Measurements from ENCODE around the gene DNAAF2.
"Not testable (repeated sequence)": the region's sequence is repeated elsewhere in the genome, so short reads cannot be mapped to it uniquely, and the experiment has no call there.

The DNAAF2 gene

GRCh38 chr14:49622022-49622607, 12.9 kb downstream of the DNAAF2 start:
- DNase-seq (ENCODE audit: low read depth in 2 of 2), result no peak

- peak in 1 of 2 experiments; percentile 21 for DNase-seq (ENCODE audit: low read depth in 2 of 2)
These were observed 13.7 kb downstream of the DNAAF2 start for GRCh38 chr14:49621114-49621881.

DNA sequence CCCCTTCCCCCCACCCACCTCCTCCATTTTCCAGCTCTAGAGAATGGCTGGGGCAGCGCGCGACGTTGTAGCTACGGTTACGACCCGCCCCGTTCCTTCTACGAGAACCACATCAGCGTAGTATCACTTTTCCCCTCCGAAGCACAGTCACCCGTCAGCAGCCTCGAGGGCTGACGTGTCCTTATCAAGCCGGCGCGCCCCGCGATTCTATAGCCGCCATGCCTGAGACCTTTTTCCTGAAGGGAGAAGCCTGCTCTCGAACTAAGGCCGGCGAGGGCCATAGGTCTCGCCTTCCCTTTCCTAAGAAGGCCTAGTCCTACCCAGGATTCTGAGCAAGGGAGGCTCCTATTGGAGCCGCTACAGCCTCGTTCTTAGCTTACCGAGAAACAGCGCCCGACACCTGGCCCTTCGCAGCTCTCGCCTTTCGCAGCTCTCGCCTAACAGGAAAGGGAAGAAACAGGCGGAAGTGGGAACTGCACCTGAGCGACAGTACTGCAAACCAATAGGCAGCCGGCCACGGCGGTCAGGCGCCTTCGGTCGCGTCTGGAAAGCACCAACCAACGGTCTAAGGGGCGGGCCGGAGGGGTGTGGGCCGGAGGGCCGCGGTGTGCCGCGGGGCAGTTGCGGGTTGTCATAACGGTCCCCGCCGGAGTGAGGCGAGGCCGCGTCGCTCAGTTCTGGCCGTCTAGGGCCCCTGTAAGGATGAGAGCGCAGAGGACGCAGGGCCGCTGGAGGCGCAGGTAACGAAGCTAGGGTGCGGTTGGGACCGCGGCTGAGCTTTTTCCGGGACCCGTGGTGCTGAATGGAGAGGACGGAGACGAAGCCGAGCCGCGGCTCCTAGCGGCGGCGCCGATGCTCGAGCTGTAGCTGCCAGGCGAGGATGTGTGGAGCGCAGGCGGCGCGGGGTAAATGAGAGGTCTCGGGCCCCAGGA, 14.6 kb downstream of the DNAAF2 start, which contains the start of the genes MGAT2 and RPL36AL:
Gene MGAT2 (plus strand): TSS at position 618 of the 932 bp plus-strand sequence. CDS start 470 bp downstream, outside the sequence.
Gene RPL36AL (minus strand): TSS at position 445 of the 932 bp plus-strand sequence. CDS start 1,522 bp downstream, outside the sequence.
- peak; percentile 96 to 97 for DNase-seq (ENCODE audit: low read depth in 2 of 2)

- DNase-seq (ENCODE audit: low read depth in 2 of 2), result no peak
These were observed 15.3 kb downstream of the DNAAF2 start for GRCh38 chr14:49619730-49620129.

GRCh38 chr14:49619273-49619672, 15.8 kb downstream of the DNAAF2 start:
- DNase-seq (ENCODE audit: low read depth in 2 of 2), result not testable (repeated sequence)

DNA sequence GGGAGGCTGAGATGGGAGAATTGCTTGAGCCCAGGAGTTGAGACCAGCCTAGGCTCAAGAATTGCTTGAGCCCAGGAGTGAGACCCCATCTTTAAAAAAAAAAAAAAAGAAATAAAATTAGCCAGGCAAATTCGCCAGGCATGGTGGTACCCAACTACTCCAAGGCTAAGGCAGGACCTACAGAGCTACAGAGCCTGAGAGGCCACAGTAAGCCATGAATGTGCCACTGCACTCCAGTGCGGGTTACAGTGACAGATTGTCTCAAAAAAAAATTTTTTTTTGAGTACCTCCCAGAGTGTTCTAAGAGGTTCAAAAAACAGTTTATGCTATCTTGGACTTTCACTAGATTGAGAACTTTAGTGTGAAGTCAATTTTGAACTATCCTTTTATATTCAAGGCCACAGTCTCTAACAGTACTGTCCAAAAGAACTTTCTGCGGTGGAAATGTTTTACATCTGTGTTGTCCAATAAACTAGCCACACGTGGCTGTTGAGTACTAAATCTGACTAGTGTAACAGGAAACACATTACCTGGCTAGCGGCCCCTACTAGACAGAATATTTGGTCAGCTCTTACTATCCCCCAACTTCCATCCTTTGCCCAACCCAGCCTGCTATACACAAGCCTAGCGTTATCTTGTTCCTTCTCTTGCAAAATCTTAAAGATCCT, 17.1 kb downstream of the DNAAF2 start:
- no peak for DNase-seq (ENCODE audit: low read depth in 2 of 2)

DNA sequence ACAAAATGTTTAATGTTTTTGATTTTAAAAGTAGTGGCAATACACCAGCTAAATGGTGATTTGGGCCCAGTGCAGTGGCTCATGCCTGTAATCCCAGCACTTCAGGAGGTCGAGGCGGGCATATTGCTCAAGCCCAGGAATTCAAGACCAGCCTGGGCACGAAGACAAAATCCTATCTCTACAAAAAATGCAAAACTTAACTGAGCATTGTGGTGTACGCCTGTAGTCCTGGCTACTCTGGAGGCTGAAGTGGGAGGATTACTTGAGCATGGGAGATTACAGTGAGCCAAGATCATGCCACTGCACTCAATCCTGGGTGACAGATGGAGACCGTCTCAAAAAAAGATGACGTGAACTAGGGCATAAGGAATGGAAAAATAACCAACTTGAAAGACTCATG, 19.3 kb downstream of the DNAAF2 start:
- DNase-seq (ENCODE audit: low read depth in 2 of 2), result no peak

GRCh38 chr14:49614196-49614595, 20.8 kb downstream of the DNAAF2 start:
- no peak for DNase-seq (ENCODE audit: low read depth in 2 of 2)

DNA sequence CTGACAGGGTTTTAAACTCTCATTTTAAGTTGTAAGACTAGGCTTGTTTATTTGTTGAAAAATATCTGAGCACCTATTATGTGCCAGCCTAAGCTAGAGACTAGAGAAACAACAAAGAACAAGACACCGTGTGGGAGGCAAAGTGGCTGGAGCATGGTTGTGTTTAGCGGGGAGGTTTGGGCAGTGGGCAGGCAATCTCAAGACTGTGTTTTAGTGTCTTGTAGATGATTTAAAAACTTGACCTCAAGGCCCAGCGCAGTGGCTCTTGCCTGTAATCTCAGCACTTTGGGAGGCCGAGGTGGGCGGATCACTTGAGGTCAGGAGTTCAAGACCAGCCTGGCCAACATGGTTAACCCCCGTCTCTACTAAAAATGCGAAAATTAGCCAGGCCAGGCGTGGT, 22.4 kb downstream of the DNAAF2 start:
- no peak for DNase-seq (ENCODE audit: low read depth in 2 of 2)

DNA sequence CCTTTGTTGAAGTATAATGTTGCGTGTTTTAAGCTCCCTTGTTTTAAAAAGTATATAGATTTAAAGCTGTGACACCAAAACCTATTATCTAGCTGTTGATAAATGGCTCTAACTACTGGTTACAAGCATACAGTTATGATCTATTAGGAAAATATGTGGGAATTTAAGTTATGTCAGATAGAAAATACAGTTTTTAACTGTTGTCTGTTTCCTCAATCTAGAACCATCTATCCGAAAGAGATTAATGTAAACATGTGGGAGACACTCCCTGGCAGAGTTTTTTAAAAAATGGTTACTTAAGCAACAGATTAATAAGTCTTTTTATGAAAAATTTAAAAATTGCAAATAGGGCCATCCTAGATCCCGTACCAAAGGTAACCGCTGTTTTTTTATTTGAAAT, 22.8 kb downstream of the DNAAF2 start:
- no peak for DNase-seq (ENCODE audit: low read depth in 2 of 2)

- DNase-seq (ENCODE audit: low read depth in 2 of 2), result no peak
These were observed 27.5 kb downstream of the DNAAF2 start for GRCh38 chr14:49607583-49607982.

- peak; percentile 53 to 57 for DNase-seq (ENCODE audit: low read depth in 2 of 2)
These were observed 36.4 kb downstream of the DNAAF2 start, which contains the start of gene LRR1 for GRCh38 chr14:49598485-49599300. TSS of gene LRR1 (plus strand) at chr14:49598940. CDS start at chr14:49599021, 81 bp downstream.

- DNase-seq (ENCODE audit: low read depth in 2 of 2), result no peak
These were observed 36.9 kb downstream of the DNAAF2 start for GRCh38 chr14:49598189-49598484.

- no peak for DNase-seq (ENCODE audit: low read depth in 2 of 2)
These were observed 40.5 kb downstream of the DNAAF2 start for GRCh38 chr14:49594347-49595091.

GRCh38 chr14:49593016-49593415, 42.0 kb downstream of the DNAAF2 start:
- DNase-seq (ENCODE audit: low read depth in 2 of 2), result peak; percentile 35 to 40

GRCh38 chr14:49589387-49589786, 45.7 kb downstream of the DNAAF2 start:
- no peak for DNase-seq (ENCODE audit: low read depth in 2 of 2)

DNA sequence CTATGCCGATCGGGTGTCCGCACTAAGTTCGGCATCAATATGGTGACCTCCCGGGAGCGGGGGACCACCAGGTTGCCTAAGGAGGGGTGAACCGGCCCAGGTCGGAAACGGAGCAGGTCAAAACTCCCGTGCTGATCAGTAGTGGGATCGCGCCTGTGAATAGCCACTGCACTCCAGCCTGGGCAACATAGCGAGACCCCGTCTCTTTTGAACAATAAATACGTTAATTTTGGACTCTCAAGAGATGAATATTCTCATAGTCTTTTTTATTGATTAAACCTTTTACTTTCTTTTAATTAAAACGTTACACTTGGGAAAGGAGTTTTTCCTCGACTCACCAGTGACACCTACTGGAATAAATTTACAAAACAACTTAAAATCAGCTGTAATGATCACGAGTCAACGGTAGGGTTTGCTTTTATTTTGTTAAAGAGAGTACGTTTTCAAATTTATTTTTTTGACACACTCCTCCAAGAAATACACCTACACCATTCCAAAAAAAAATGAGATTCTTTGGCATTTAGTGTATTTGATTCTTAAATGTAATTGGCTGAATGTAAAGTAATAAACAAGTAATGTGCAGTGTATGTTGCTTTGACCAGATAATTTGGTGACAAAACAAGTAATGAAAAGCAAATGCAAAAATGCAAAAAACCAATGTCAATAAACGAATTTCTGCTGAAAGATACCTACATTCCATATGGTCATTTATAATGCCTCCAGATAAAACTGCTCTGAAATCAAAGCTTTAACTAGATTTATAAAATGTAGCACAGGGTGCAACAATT, 48.2 kb downstream of the DNAAF2 start:
- DNase-seq (ENCODE audit: low read depth in 2 of 2), result peak; percentile 62 to 74

GRCh38 chr14:49585803-49586672, 49.0 kb downstream of the DNAAF2 start, which contains the start of gene RPS29:
TSS of gene RPS29 (minus strand) at chr14:49586380. CDS start at chr14:49586346, 34 bp downstream.
- peak; percentile 99 for DNase-seq (ENCODE audit: low read depth in 2 of 2)
